Testis (tissue), 2 donors: ENCODE data around the gene GSG1L.

Experiments
- CTCF ChIP-seq, 3 experiments: fragments of 450-650 bp in 2 of 3; fragments of 200-600 bp in 1 of 3; sonication (generic) in 1 of 3; IDR thresholded peaks; one replicate each; pipeline ENCODE4 v1.5.1; 2016 to 2019; ENCODE audit warnings: antibody characterized with exemption in 3 of 3, mild to moderate bottlenecking in 2 of 3, moderate library complexity in 1 of 3
- POLR2A ChIP-seq: fragments of 450-650 bp; IDR thresholded peaks from one replicate; pipeline ENCODE4 v1.6.1; 2017; ENCODE audit warnings: antibody characterized with exemption, mild to moderate bottlenecking, moderate library complexity

GRCh38 chr16:27901956-27902355, 161.6 kb downstream of the GSG1L start:
- TF ChIP-seq CTCF (IDR thresholded peaks at IDR 0.05) (no peak), POLR2A (no peak)
